Gastrocnemius medialis (tissue), 4 donors: ENCODE results near the gene GAS2L1.

ENCODE experiments used
- POLR2A ChIP-seq, 2 donors: fragments of 450-650 bp; IDR thresholded peaks; one replicate each; pipeline ENCODE4 v1.6.1; 2017; ENCODE audit warnings: antibody characterized with exemption in 2 of 2, mild to moderate bottlenecking in 2 of 2, moderate library complexity in 2 of 2
- TF ChIP-seq, protein P1 (sequence below), 5 experiments: fragments of 450-650 bp in 3 of 5; fragments of 200-600 bp in 2 of 5; sonication (generic) in 2 of 5; IDR thresholded peaks in 4 of 5; conservative IDR thresholded peaks in 1 of 5; 1 replicate in 4 of 5; 2 replicates in 1 of 5; pipeline ENCODE4 v1.5.1; 2016 to 2019; ENCODE audit warnings: antibody characterized with exemption in 5 of 5, mild to moderate bottlenecking in 3 of 5, moderate library complexity in 3 of 5

DNA sequence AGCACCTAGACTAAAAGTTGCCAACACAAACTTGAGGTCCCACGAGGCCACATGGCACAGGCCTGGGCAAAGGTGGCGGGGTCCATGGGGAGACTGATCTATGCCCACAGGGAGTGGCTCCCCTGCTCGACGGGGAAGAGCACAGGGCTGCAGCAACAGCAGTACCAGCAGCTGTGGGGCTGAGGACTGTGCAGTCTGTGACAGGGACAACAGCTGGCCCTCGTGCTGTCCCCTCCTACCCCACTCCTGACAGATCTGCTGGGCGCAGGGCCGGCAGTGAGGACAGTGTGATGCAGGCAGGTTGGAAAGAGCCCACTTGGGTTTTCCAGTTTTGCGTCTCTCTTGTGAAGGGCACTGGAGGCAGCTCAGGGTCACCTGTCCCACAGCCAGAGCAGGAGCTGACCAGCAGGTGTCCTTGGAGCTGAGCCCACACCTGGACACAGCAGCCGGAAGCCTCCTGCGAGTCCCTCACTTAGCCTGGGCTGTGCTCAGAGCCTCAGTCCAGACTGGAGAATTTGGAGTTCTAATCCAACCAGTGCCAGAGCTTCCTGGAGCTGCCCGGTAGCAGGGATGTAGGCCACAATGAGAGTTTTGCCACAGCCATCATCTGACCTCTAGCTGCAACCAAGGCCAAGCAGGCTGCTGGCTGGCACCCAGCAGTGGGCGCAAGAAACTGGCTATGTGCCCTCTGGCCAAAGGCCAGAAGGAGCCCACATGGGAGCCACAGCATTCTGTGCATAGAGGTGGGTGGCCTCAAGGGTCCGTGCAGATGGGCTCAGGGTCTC is 3.6 kb upstream of the GAS2L1 start:
- TF ChIP-seq, protein P1, sequence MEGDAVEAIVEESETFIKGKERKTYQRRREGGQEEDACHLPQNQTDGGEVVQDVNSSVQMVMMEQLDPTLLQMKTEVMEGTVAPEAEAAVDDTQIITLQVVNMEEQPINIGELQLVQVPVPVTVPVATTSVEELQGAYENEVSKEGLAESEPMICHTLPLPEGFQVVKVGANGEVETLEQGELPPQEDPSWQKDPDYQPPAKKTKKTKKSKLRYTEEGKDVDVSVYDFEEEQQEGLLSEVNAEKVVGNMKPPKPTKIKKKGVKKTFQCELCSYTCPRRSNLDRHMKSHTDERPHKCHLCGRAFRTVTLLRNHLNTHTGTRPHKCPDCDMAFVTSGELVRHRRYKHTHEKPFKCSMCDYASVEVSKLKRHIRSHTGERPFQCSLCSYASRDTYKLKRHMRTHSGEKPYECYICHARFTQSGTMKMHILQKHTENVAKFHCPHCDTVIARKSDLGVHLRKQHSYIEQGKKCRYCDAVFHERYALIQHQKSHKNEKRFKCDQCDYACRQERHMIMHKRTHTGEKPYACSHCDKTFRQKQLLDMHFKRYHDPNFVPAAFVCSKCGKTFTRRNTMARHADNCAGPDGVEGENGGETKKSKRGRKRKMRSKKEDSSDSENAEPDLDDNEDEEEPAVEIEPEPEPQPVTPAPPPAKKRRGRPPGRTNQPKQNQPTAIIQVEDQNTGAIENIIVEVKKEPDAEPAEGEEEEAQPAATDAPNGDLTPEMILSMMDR (IDR thresholded peaks at IDR 0.05 in 4 of 5, conservative IDR thresholded peaks at IDR 0.05 in 1 of 5), result no peak
- no peak for TF ChIP-seq POLR2A (IDR thresholded peaks at IDR 0.05)
